HG03457 (cell line): Measurements from ENCODE around the gene RAPGEF2.

Experiments
- ATAC-seq: cut with Tn5 transposase; IDR thresholded peaks from one replicate; pipeline ENCODE4 v1.9.1; 2021; ENCODE audit warnings: moderate number of reproducible peaks; ENCODE audit not compliant: unreplicated experiment

RAPGEF2 gene

DNA sequence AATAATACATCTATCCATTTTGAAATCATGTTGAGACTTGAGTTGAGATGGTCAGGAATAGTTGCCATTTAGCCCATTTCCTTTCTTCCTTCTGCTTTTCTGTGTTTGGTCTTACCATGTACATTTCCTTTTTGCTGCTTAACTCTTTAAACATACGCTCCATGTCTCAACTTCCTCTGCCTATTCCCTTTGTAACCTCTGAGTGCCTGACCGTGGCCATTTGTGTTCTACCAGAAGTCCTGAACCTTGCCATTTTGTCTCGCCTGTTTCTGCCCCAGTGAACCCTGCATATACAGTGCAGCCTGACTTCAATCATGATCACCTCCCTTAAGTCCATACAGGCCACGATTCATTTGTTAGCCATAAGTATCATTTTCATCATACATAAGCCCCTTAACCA lies 169.0 kb downstream of the RAPGEF2 start:
- ATAC-seq, result no peak

DNA sequence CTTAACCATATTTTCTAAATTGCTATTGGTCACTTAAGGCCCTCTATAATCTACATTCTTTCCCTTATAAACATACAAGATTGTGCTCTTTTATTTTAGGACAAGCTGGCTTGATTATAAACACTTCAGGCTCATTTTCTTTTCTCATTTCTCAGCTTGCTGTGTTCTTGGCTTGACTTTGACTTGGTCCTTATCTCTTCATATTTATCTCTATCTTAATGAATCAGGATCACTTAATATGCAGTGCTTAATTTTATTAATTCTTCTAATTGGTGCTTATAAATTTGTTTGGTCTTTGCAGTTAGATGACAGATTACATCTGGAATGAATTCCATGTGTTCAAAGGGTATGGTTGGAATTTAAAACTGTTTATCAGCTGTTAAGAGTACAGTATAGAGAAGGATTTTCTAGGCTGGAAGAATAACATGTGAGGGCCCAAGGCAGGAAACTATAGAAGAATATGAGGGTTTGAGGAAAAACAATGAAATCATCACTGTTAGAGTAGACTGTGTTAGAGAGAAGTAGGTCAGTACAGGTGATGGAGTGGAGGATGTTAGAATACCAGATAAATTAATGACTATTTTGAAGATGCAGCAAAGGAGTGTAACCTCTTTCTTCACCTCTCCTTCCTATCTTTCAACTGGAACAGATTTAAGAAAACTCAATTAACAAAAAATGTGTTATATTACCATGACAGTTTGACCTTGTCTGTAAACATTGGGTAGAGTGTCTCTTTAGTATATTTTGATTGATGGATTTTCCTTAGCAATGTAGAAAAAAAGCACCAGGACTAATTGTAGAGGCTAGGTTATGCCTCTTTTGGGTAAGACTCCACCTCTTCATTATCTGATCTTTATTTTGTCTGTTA lies 169.6 kb downstream of the RAPGEF2 start:
- ATAC-seq, result no peak

DNA sequence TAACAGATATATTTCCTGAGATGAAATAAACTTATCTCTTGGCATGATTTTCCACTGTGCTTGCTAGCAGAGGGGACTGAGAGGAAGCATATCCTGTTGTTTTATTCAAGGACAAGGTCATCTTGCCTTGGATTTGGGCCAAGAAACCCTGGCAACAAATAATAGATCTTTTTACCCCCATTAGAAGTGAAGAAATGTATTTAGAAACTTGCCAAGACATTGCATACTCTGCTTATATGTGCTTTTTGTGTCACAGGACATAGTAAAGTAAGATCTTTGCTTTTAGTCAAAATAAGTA lies 170.2 kb downstream of the RAPGEF2 start:
- no peak for ATAC-seq

DNA sequence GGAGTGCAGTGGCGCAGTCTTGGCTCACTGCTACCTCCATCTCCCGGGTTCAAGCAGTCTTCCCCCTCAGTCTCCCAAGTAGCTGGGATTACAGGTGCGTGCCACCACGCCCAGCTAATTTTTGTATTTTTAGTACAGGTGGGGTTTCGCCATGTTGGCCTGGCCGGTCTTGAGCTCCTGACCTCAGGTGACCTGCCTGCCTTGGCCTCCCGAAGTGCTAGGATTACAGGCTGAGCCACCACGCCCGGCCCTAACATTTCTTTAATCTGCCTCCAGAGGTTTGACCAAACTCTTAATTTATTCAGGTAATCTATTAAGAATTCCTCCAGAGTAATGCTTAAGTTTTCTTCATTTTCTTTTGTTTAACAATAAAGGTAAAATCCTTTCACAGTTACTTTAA lies 171.0 kb downstream of the RAPGEF2 start:
- ATAC-seq, result no peak

DNA sequence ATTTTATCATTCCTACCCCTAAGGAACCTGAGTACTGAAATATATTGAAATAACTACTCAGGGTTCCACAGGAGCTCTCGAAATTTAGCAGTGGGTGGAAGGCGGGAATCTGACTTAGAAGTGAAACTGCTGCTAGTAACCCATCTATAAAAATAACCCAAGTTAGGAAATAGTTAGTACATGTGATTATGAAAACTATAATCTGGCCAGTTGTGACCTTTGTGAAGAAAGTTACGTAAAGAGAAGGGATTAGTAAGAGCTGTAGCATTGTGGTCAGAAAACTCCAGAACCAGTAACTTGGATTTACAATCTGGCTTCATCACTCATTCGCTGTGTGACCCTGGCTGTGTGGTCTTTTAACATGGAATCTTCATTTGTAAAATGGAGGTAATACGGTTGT lies 175.5 kb downstream of the RAPGEF2 start:
- ATAC-seq, result no peak

DNA sequence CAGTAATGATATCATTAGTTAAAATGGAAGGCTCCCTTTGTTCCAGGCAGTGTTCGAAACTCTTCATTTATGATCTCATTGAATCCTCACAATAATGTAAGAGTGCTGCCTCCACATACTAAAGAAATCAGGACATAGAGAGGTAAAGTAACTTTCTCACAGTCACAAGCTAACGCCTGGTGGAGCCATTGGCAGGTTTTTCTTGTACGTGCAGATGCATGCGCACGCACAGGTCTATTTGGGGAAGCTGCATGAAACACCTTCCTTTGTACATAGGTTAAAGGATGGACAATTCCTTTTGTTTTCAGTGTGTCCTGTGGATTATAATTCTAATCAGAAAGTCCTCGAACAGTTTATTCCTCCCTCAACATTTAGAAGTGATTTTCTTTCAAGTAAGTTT lies 176.2 kb downstream of the RAPGEF2 start:
- ATAC-seq, result no peak

DNA sequence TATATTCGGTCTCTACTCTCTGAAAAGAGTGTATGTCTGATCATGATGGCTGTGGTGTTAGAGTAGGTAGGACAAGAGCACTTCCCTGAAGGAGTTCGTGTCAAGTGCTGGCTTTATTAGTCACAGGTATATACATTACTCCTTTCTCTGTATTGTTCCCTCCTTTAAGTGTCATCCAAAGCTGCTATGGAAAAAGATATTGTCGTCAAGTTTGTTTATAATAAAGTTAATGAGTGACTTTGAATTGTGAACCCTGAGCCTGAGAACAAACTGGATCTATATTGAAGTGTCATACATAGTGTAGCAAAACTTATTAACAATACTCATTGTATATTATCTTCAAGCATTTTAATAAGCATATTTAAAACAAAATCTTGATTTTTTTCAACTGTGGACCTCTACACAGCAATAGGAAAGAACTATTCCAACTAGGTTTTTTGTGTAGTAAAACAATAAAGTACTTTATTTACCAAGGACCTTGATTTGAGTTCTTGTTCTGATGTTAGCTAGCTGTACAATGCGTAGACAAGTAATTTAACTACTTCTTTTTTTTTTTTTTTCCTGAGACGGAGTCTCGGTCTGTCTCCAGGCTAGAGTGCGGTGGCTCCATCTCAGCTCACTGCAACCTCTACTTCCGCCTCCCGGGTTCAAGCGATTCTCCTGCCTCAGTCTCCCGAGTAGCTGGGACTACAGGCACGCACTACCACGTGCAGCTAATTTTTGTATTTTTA lies 177.7 kb downstream of the RAPGEF2 start:
- ATAC-seq, result no peak

DNA sequence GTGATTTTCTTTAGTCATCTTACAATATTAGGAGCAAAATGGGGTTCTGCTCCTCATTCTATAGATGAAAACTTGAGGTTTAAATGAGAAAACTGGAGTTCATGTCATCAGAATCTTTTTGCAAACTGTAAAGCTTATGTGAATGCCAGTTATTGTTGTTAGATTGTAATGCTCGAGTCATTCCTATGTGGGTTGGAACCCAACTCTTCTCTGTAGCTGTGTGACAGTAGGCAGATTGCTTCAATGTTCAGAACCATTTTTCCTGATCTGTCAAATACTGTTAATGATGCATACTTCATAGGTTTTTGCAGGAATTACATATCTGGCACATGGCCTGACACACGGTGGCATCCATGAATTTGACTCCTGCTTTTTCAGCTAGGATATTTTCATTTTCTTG lies 178.9 kb downstream of the RAPGEF2 start:
- no peak for ATAC-seq

DNA sequence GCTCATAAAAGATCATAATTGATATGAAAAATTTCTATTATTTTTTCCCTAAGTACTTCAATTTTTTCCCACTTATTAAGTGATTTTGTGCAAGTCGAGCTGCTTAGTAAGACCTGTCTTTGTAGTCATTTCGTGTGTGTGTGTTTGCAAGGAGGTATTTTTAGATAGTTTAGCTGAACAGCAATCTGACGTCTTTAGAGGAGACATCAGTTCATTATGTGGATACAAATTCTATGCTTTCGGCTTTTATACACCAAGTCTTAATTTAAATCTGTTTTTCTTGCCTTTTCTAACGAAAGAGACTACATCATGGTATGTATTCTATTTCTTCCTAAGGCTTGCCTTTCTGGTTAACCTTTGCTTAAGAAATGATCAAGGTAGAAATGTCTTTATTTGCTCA lies 179.4 kb downstream of the RAPGEF2 start:
- no peak for ATAC-seq

DNA sequence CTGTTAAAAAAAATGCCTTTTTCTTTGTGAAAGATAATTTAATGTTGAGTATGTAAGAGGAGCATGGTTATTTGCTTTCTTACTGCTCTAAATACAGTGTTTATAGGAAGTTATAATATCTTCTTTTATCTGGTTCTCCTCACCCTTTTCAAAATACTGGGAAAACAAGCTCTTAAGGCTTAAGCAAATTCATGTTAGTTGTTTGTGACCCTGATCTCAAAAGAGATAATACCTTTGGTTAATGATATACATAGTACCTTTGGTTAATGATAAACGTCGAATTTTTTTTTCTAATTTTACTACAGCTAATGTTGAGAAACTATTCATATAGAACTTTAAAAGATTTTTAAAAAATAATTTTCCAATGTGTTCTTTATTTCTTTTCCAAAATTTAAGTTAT lies 180.1 kb downstream of the RAPGEF2 start:
- ATAC-seq, result no peak

DNA sequence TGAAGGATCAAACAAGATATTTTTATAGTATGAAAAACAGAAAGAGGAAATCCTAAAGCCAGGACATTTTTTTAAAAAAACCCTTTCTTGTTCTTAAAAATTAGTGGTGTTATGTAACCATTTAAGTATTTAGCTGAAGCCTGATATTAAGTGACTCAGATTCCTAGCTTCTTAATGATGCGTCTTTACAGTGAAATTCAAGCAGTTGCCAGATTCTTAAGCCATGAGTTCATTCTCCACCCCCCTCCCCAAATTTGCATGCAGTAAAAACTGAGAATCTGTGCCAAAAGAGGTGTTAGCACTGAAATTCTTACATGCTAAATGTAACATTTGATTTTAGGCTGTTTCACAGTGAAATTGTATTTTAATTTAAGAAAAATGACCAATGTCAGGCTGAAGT lies 180.8 kb downstream of the RAPGEF2 start:
- no peak for ATAC-seq

DNA sequence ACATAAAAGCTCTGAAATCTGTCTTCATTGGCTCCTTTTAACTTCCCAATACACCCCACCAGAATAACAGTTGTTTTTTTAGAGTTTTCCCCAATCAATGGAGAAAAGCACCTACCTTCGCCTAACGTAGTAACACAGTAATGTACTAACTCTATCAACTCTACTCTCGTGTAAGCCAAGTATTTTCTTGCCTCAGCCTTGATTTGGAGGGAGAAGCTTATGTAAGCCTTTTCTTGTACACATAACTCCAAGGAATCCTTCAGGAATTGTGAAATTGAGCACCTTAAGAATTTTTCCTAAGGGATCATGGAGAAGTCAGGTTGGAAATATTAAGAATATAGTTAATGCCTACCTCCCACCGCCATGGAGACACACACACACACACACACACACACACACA lies 181.2 kb downstream of the RAPGEF2 start:
- ATAC-seq, result no peak

DNA sequence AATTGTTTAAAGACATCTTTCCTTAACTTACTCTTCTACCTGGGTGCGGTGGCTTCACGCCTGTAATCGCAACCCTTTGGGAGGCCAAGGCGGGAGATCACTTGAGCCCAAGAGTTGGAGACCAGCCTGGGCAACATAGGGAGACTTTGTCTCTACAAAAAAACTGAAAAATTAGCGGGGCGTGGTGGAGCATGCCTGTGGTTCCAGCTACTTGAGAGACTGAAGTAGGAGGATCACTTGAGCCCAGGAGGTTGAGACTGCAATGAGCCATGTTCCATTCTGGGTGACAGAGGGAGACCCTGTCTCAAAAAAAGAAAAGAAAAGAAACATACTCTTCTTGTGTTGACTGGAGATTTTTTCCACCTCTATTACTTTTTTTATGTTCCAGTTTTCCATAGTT lies 181.9 kb downstream of the RAPGEF2 start:
- no peak for ATAC-seq

DNA sequence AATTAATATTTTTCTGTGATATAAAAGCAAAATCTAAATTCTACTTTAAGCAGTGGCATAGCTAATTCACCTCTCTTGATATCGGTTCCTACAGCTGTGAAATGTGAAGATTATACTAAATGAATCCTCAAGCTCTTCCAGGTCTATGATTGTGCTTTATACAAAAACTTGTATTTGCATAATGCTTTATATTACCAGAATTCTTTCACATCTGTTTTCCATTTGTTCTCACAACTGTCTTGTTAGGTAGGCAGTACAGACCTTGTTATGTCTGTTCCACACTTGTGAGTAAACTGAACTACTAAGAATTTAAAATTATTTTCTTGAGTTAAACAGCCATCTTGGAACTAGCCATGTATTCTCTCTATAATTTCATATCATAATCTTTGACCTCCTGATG lies 184.9 kb downstream of the RAPGEF2 start:
- ATAC-seq, result no peak

DNA sequence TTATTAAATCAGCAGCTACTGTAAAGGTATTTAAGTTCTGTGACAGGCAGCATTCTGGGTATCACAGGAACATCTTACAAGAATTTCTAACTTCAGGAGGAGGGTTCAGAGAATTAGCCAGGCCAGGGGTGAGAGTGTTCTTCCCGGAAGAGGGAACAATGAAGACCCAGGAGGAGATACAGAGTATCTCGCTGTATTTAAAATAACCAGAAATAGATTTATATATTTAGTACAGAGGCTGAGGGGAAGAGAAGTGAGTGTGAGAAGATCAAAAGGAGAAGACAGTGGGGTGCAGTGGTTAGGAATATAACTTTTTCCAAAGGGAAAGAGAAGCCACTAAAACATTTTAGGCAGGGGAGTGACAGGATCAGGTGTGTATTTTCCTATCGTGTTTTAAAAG lies 186.8 kb downstream of the RAPGEF2 start:
- no peak for ATAC-seq

DNA sequence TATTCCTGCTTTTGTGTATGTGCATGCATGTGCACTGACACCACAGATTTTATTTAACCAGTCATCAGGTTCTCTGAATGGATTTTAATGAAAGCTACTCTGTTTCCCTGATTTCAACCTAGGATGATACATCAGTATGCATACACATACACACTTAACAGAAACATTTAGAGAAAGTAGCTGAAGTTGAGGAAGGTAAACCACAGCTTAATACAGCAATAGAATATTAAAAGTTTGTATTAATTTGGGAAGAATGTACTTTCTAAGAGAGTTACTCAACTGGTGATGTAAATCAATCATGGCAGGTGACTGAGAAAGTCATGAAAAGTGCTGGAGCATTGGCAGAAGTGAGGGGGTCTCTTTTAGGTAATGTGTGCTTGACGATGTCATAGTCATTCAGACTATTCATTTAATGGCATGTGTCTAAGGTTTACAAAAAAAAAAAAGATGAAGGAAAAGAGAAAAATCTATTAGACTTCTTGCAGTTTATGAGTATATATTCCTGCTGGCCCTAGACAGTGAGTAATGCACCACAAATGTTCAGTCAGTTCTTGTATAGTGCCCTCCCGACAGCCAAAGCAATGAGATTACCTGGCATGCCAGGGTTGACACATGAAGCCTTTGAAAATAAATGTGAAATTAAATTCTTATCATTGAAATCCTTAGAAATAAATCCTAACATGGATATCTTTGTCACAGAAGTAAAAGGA lies 187.6 kb downstream of the RAPGEF2 start:
- no peak for ATAC-seq

DNA sequence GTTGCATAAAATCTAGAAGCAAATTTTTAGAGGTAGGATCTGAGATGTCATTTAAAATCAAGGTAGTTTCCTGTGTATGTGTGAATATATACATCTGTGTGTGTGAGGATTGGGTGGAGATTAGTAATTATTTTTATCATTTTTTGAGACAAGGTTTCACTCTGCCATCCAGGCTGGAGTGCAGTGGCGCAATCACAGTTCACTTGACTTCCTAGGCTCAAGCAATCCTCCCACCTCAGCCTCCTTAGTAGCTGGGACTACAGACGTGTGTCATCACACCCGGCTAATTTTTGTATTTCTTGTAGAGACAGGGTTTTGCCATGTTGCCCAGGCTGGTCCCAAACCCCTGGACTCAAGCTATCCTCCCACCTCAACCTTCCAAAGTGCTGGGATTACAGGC lies 188.3 kb downstream of the RAPGEF2 start:
- no peak for ATAC-seq

DNA sequence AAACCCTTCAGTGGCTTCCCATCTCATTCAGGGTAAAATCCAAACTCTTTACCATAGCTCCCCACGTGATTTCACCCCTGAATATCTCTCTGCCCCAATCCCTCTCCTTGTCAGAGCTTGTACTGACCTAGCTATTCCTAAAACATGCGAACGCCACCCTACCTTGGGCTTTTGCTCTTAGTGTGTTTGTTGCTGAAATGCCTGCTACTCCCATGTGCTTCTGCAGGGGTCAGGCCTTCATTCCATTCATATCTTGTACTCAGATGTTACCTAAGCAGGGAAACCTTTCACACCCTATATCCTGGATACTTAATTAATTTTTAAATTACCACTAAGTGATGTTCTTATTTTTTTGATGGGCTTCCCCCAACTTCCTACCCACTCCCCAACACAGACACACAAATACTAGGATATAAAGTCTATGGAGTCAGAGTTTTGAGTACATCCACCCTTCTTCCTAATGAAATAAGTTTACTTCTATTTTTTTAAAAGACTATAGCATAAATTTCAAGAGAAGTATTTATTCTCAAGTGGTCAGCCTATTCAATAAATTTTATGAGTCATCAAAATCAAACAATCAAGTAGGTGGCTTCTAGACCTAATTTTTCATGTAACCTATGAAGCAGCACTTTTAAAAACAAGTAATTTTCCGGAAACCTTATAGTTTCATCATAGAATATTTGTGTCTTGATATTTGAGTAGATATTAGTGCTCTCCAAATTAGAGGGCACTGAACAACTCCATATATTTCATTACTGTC lies 189.4 kb downstream of the RAPGEF2 start:
- ATAC-seq, result no peak

DNA sequence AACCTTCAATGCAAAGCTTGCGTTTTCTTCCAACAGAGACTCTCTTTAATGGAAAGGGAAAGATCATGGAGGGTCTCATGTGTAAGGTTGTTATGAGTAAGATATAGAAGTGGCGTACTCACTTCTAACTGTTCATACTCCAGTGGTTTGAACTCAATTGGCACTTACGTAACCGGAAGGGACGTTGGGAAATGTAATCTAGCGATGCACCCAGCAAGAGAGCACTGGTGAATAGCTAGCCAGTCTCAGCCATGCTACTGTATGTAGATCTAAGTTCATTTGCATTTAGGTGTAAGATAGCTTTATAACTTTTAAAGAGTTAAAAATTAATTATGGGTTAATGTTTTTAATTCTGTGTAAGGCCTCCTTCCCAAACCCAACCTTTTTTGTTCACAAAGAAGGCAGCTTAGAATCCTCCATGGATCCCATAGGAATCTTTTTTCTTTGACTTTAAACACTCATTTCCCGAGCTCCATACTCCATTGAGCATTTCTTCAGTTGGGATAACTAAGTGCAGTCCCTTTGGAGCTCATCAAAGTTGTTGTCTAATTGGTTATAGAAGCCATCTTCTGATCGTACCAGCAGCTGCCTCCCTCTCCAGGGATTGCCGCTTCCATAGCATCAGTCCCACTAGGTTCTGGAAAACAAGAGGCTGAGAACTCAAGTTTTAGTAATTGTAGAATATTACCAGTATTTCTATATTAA lies 191.1 kb downstream of the RAPGEF2 start:
- no peak for ATAC-seq

DNA sequence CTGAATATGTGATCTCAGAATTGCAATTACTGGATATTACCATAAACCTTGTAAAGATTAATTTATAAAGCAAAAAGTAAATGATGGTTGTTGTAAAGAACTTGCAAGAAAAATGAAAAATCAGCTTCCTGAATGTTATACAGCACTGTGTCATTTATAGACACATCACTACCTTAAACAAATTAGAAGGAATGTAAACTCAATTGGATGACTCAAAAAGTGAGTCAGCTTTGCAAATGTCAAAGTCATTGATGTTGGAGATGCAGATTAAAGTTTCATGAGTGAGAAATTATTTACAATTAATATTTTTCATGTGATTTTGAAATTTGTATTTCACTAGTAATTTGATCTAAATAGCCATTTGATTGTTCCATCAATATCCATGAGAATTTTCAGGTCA lies 193.2 kb downstream of the RAPGEF2 start:
- ATAC-seq, result no peak

DNA sequence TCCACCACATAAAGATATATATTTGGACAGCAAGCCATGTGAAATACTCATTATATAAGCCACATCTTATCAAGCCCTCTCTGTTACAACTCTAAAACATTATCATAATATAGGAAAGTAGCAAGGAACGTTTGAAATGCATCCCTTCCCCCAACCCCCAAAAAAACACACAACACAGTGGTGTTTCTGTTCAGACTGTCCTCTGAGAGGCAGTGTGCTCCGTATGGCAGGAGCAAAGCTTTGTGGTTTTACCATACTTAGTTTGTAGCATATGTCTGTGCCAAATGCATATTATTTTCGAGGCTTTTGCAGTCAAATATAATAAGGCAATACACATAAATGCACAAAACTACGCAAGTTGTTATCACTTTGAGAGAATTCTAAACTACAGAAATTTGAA lies 194.2 kb downstream of the RAPGEF2 start:
- no peak for ATAC-seq
